ENCODE measurements around the gene EPHB1.

The EPHB1 gene

GRCh38 chr3:134833453-134834163 lies 38.5 kb downstream of the EPHB1 start:
- no peak for TF ChIP-seq SPI1 (IDR thresholded peaks at IDR 0.05; ENCODE audit: low read depth, low read length)
- no peak for TF ChIP-seq POU2F2 (IDR thresholded peaks at IDR 0.05; ENCODE audit: low read depth, low read length)
- DNase-seq (ENCODE audit: insufficient read length, low spot score) (no peak), FAIRE-seq (peak; percentile 40)

GRCh38 chr3:134836921-134837320 lies 41.9 kb downstream of the EPHB1 start:
- TF ChIP-seq PAX5 (IDR thresholded peaks at IDR 0.05; ENCODE audit: insufficient read depth, low read length, severe bottlenecking) (no peak), POLR2A (IDR thresholded peaks at IDR 0.05; ENCODE audit: low read depth, low read length) (no peak), POU2F2 (IDR thresholded peaks at IDR 0.05; ENCODE audit: low read depth, low read length) (no peak), SPI1 (IDR thresholded peaks at IDR 0.05; ENCODE audit: low read depth, low read length) (no peak), POLR2AphosphoS5 (IDR thresholded peaks at IDR 0.05; ENCODE audit: low read depth, low read length) (no peak), TAF1 (IDR thresholded peaks at IDR 0.05; ENCODE audit: low read depth, low read length) (no peak)
- no peak for DNase-seq (ENCODE audit: insufficient read length, low spot score)
- FAIRE-seq, result no peak

DNA sequence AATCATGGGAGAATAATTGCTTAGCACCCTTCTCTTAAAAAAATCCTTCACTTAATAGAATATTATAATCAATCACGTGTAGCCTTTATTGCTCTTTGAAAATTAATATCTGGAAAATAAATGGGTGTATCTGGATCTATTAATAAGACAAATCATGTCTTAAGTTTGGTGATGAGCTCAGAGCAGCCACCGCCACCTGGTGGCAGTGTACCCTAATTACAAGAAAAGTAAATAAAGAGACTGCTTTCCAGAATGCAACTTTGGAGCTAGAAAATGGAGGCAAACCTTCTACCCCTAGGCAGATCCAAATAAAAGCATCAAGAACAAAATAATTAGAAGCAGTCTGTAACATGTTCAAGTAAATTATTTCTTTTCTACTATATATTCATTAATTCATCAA lies 43.5 kb downstream of the EPHB1 start:
- DNase-seq (ENCODE audit: insufficient read length, low spot score) (no peak), FAIRE-seq (no peak)
- no peak for TF ChIP-seq POLR2A (IDR thresholded peaks at IDR 0.05; ENCODE audit: low read depth, low read length)
- no peak for TF ChIP-seq TAF1 (IDR thresholded peaks at IDR 0.05; ENCODE audit: low read depth, low read length)
- TF ChIP-seq SPI1 (IDR thresholded peaks at IDR 0.05; ENCODE audit: low read depth, low read length), result no peak
- no peak for TF ChIP-seq PAX5 (IDR thresholded peaks at IDR 0.05; ENCODE audit: insufficient read depth, low read length, severe bottlenecking)
- no peak for TF ChIP-seq POU2F2 (IDR thresholded peaks at IDR 0.05; ENCODE audit: low read depth, low read length)
- no peak for TF ChIP-seq POLR2AphosphoS5 (IDR thresholded peaks at IDR 0.05; ENCODE audit: low read depth, low read length)

GRCh38 chr3:134839422-134839821 lies 44.4 kb downstream of the EPHB1 start:
- FAIRE-seq (no peak), DNase-seq (ENCODE audit: insufficient read length, low spot score) (no peak)
- TF ChIP-seq POLR2AphosphoS5 (IDR thresholded peaks at IDR 0.05; ENCODE audit: low read depth, low read length) (no peak), POLR2A (IDR thresholded peaks at IDR 0.05; ENCODE audit: low read depth, low read length) (no peak), PAX5 (IDR thresholded peaks at IDR 0.05; ENCODE audit: insufficient read depth, low read length, severe bottlenecking) (no peak), SPI1 (IDR thresholded peaks at IDR 0.05; ENCODE audit: low read depth, low read length) (no peak), POU2F2 (IDR thresholded peaks at IDR 0.05; ENCODE audit: low read depth, low read length) (no peak), TAF1 (IDR thresholded peaks at IDR 0.05; ENCODE audit: low read depth, low read length) (no peak)

DNA sequence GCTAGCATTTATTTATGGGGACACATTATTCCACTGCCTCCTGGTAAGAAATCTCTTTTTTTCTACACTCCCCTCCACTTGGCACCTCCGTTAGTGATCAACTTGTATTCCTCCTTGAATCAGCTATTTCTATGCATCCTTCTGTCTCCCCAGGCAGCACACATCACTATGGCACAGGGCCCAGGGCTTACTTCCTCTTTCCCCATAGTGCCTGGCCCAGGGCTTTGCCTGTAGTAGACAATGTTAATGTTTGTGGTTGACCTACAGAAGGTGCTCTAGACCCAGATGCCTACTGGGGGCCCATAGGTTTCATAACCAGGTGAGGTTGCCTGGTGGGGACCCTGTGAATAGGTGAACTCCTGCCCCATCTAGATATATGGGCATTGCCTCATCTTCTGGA lies 44.9 kb downstream of the EPHB1 start:
- DNase-seq (ENCODE audit: insufficient read length, low spot score) (no peak), FAIRE-seq (no peak)
- TF ChIP-seq POU2F2 (IDR thresholded peaks at IDR 0.05; ENCODE audit: low read depth, low read length), result no peak
- no peak for TF ChIP-seq PAX5 (IDR thresholded peaks at IDR 0.05; ENCODE audit: insufficient read depth, low read length, severe bottlenecking)
- no peak for TF ChIP-seq POLR2AphosphoS5 (IDR thresholded peaks at IDR 0.05; ENCODE audit: low read depth, low read length)
- TF ChIP-seq SPI1 (IDR thresholded peaks at IDR 0.05; ENCODE audit: low read depth, low read length), result no peak
- no peak for TF ChIP-seq TAF1 (IDR thresholded peaks at IDR 0.05; ENCODE audit: low read depth, low read length)
- no peak for TF ChIP-seq POLR2A (IDR thresholded peaks at IDR 0.05; ENCODE audit: low read depth, low read length)

DNA sequence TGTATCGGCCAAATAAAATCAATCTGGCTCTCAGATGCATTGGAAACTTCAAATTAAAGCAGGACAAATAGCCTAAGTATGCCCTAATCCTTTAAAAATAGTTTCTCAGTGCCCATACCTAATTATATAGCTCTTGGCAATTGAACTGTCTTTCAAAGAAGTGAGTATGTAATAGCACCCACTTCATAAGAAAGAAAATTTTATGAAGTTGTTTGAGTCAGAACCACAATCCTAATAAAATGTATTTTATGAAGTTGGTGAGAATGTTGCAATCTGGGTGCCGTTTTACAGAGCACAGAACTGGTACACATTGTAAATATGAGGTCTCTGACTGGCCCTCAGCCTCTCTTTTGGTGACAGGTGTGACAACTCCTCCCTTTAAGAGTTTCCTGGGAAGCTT lies 45.4 kb downstream of the EPHB1 start:
- TF ChIP-seq TAF1 (IDR thresholded peaks at IDR 0.05; ENCODE audit: low read depth, low read length), result no peak
- TF ChIP-seq SPI1 (IDR thresholded peaks at IDR 0.05; ENCODE audit: low read depth, low read length), result no peak
- no peak for TF ChIP-seq POLR2AphosphoS5 (IDR thresholded peaks at IDR 0.05; ENCODE audit: low read depth, low read length)
- TF ChIP-seq POLR2A (IDR thresholded peaks at IDR 0.05; ENCODE audit: low read depth, low read length), result no peak
- no peak for TF ChIP-seq PAX5 (IDR thresholded peaks at IDR 0.05; ENCODE audit: insufficient read depth, low read length, severe bottlenecking)
- TF ChIP-seq POU2F2 (IDR thresholded peaks at IDR 0.05; ENCODE audit: low read depth, low read length), result no peak
- FAIRE-seq (no peak), DNase-seq (ENCODE audit: insufficient read length, low spot score) (no peak)

GRCh38 chr3:134846084-134846483 lies 51.0 kb downstream of the EPHB1 start:
- FAIRE-seq (no peak), DNase-seq (ENCODE audit: insufficient read length, low spot score) (no peak)
- TF ChIP-seq TAF1 (IDR thresholded peaks at IDR 0.05; ENCODE audit: low read depth, low read length) (no peak), POU2F2 (IDR thresholded peaks at IDR 0.05; ENCODE audit: low read depth, low read length) (no peak), SPI1 (IDR thresholded peaks at IDR 0.05; ENCODE audit: low read depth, low read length) (no peak), POLR2AphosphoS5 (IDR thresholded peaks at IDR 0.05; ENCODE audit: low read depth, low read length) (no peak), POLR2A (IDR thresholded peaks at IDR 0.05; ENCODE audit: low read depth, low read length) (no peak), PAX5 (IDR thresholded peaks at IDR 0.05; ENCODE audit: insufficient read depth, low read length, severe bottlenecking) (no peak)

DNA sequence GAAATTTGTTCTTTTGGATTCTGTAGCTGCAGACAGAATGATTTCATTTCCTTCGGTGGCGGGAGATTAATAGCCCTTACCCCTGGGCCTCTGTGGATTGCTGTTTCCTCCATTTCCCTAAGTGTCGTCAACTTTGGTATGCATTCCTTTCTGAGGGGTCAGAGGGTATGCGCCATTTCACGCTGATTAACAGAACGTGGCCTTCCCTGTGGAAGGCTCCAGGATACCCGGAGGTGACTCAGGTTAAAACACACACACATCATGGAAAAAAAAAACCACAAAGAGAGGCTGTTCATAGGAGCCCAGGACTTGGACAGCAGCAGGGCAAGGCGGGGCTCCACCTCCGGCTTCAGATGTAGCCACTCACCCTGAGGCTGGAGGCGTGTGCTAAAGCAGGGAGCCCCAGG lies 51.9 kb downstream of the EPHB1 start:
- TF ChIP-seq POLR2AphosphoS5 (IDR thresholded peaks at IDR 0.05; ENCODE audit: low read depth, low read length) (no peak), SPI1 (IDR thresholded peaks at IDR 0.05; ENCODE audit: low read depth, low read length) (no peak), POLR2A (IDR thresholded peaks at IDR 0.05; ENCODE audit: low read depth, low read length) (no peak), TAF1 (IDR thresholded peaks at IDR 0.05; ENCODE audit: low read depth, low read length) (no peak), POU2F2 (IDR thresholded peaks at IDR 0.05; ENCODE audit: low read depth, low read length) (no peak), PAX5 (IDR thresholded peaks at IDR 0.05; ENCODE audit: insufficient read depth, low read length, severe bottlenecking) (no peak)
- no peak for DNase-seq (ENCODE audit: insufficient read length, low spot score)
- FAIRE-seq, result no peak

GRCh38 chr3:134847349-134847748 lies 52.3 kb downstream of the EPHB1 start:
- DNase-seq (ENCODE audit: insufficient read length, low spot score), result no peak
- TF ChIP-seq SPI1 (IDR thresholded peaks at IDR 0.05; ENCODE audit: low read depth, low read length) (no peak), PAX5 (IDR thresholded peaks at IDR 0.05; ENCODE audit: insufficient read depth, low read length, severe bottlenecking) (no peak), POLR2A (IDR thresholded peaks at IDR 0.05; ENCODE audit: low read depth, low read length) (no peak), POU2F2 (IDR thresholded peaks at IDR 0.05; ENCODE audit: low read depth, low read length) (no peak), TAF1 (IDR thresholded peaks at IDR 0.05; ENCODE audit: low read depth, low read length) (no peak), POLR2AphosphoS5 (IDR thresholded peaks at IDR 0.05; ENCODE audit: low read depth, low read length) (no peak)
- FAIRE-seq, result no peak

GRCh38 chr3:134849561-134849960 lies 54.5 kb downstream of the EPHB1 start:
- no peak for TF ChIP-seq POU2F2 (IDR thresholded peaks at IDR 0.05; ENCODE audit: low read depth, low read length)
- TF ChIP-seq TAF1 (IDR thresholded peaks at IDR 0.05; ENCODE audit: low read depth, low read length), result no peak
- no peak for TF ChIP-seq POLR2AphosphoS5 (IDR thresholded peaks at IDR 0.05; ENCODE audit: low read depth, low read length)
- no peak for FAIRE-seq

More at GRCh38 chr3:134849561-134849960, 54.5 kb downstream of the EPHB1 start:
- no peak for DNase-seq (ENCODE audit: insufficient read length, low spot score)

Measured in GM12891 (cell line).